Thoracic aorta (tissue), 2 donors: ENCODE data around the gene ELOVL5. TPM values are rescaled to one million over a fixed set of nuclear protein-coding genes. Genes with fewer than 3 reads are reported as not detected.

ENCODE experiments used
- ATAC-seq: fragments of 150-250 bp; one replicate; pipeline ENCODE4 v1.8.0; 2017; ENCODE audit warnings: low read depth; ENCODE audit not compliant: insufficient number of reproducible peaks, low FRiP score
- DNase-seq: peaks from one replicate; pipeline ENCODE4 v3.0.0-alpha.2; 2020; ENCODE audit warnings: low spot score
- H3K27ac ChIP-seq, 2 donors: fragments of 200-600 bp; sonication (generic); 1 replicate in 1 of 2; 2 replicates in 1 of 2; pipeline ENCODE4 v1.5.1; 2016; ENCODE audit warnings: mild to moderate bottlenecking in 2 of 2, moderate library complexity in 2 of 2
- H3K27me3 ChIP-seq: fragments of 200-600 bp; sonication (generic); replicated peaks from 2 replicates; pipeline ENCODE4 v1.6.0; 2016; ENCODE audit warnings: mild to moderate bottlenecking; ENCODE audit not compliant: insufficient read depth
- H3K36me3 ChIP-seq: fragments of 200-600 bp; sonication (generic); one replicate; pipeline ENCODE4 v1.5.1; 2016
- H3K4me1 ChIP-seq, 2 donors: fragments of 200-600 bp; sonication (generic); 1 replicate in 1 of 2; 2 replicates in 1 of 2; pipeline versions ENCODE4 v1.5.1 to v1.6.0; 2016; ENCODE audit warnings: low read depth in 2 of 2, mild to moderate bottlenecking in 1 of 2; ENCODE audit not compliant: control insufficient read depth in 1 of 2
- H3K4me3 ChIP-seq: fragments of 200-600 bp; sonication (generic); 2 replicates; pipeline ENCODE4 v1.5.1; 2016; ENCODE audit warnings: mild to moderate bottlenecking
- H3K9me3 ChIP-seq: fragments of 200-600 bp; sonication (generic); 2 replicates; pipeline ENCODE4 v1.5.1; 2016
- CTCF ChIP-seq: fragments of 200-600 bp; sonication (generic); IDR thresholded peaks from one replicate; pipeline ENCODE4 v1.5.1; 2019; ENCODE audit warnings: antibody characterized with exemption
- total RNA-seq, 2 donors: library from RNA; depleted of rRNA; stranded (reverse); fragments of >200 nt; gene quantifications; one replicate each; pipeline versions ENCODE4 v1.1.0 to v1.2.3, GENCODE V29; 2016

Gene ELOVL5
- total RNA-seq, 2 donors from 2014 or later = 61.1 to 86.8 TPM

- no peak for ATAC-seq
- no peak for TF ChIP-seq CTCF
- Histone ChIP-seq H3K27me3 (no peaks in the 10 kb centered on the region), H3K36me3 (peaks cover 34% of the 10 kb centered on the region), H3K27ac (no peak overlapping the region), H3K4me3 (no peak overlapping the region), H3K4me1 (no peaks in the 10 kb centered on the region), H3K9me3 (no peaks in the 10 kb centered on the region)
- no peak for DNase-seq
These were observed 79.7 kb downstream of the ELOVL5 start for GRCh38 chr6:53268858-53269608.

GRCh38 chr6:53266553-53267090 is 82.1 kb downstream of the ELOVL5 start:
- Histone ChIP-seq H3K4me3 (no peak overlapping the region), H3K36me3 (peaks cover 15% of the 10 kb centered on the region), H3K4me1 (no peaks in the 10 kb centered on the region), H3K9me3 (no peaks in the 10 kb centered on the region), H3K27ac (no peak overlapping the region), H3K27me3 (no peaks in the 10 kb centered on the region)
- no peak for ATAC-seq
- no peak for TF ChIP-seq CTCF
- no peak for DNase-seq

GRCh38 chr6:53264915-53265607 is 83.7 kb downstream of the ELOVL5 start:
- Histone ChIP-seq H3K27me3 (no peaks in the 10 kb centered on the region), H3K4me3 (no peak overlapping the region), H3K36me3 (peaks cover 10% of the 10 kb centered on the region), H3K4me1 (no peaks in the 10 kb centered on the region), H3K9me3 (no peaks in the 10 kb centered on the region), H3K27ac (no peak overlapping the region)
- DNase-seq = no peak
- TF ChIP-seq CTCF = no peak
- no peak for ATAC-seq

GRCh38 chr6:53264337-53264736 is 84.4 kb downstream of the ELOVL5 start:
- ATAC-seq (no peak), DNase-seq (no peak)
- no peaks in the 10 kb centered on the region for H3K27me3 ChIP-seq
- TF ChIP-seq CTCF = no peak
- H3K4me3 ChIP-seq = no peak overlapping the region
- H3K27ac ChIP-seq = no peak overlapping the region
- no peaks in the 10 kb centered on the region for H3K9me3 ChIP-seq
- peaks cover 4% of the 10 kb centered on the region for H3K36me3 ChIP-seq
- no peaks in the 10 kb centered on the region for H3K4me1 ChIP-seq

- Histone ChIP-seq H3K27me3 (no peaks in the 10 kb centered on the region), H3K9me3 (no peaks in the 10 kb centered on the region), H3K4me1 (no peaks in the 10 kb centered on the region), H3K27ac (no peak overlapping the region), H3K4me3 (no peak overlapping the region), H3K36me3 (no peaks in the 10 kb centered on the region)
- DNase-seq = no peak
- no peak for ATAC-seq
- TF ChIP-seq CTCF = no peak
These were observed 84.8 kb downstream of the ELOVL5 start for GRCh38 chr6:53263917-53264316.
